GM21423 (cell line): ENCODE data around the gene USP6NL.

Source experiments
- ATAC-seq: cut with Tn5 transposase; IDR thresholded peaks from one replicate; pipeline ENCODE4 v1.9.1; 2021; ENCODE audit warnings: mild to moderate bottlenecking, moderate library complexity; ENCODE audit not compliant: unreplicated experiment

Gene USP6NL

GRCh38 chr10:11429439-11430052, 181.9 kb downstream of the USP6NL start:
- ATAC-seq, result no peak

GRCh38 chr10:11425676-11426075, 185.8 kb downstream of the USP6NL start:
- no peak for ATAC-seq

- no peak for ATAC-seq
These were observed 186.2 kb downstream of the USP6NL start for GRCh38 chr10:11425296-11425610.

- no peak for ATAC-seq
These were observed 186.8 kb downstream of the USP6NL start for GRCh38 chr10:11424456-11425295.

- no peak for ATAC-seq
These were observed 194.5 kb downstream of the USP6NL start for GRCh38 chr10:11416974-11417373.

- ATAC-seq, result no peak
These were observed 196.4 kb downstream of the USP6NL start for GRCh38 chr10:11415095-11415494.

- ATAC-seq, result no peak
These were observed 197.0 kb downstream of the USP6NL start for GRCh38 chr10:11414314-11415038.

- no peak for ATAC-seq
These were observed 199.4 kb downstream of the USP6NL start for GRCh38 chr10:11411926-11412545.

- ATAC-seq, result no peak
These were observed 202.1 kb downstream of the USP6NL start for GRCh38 chr10:11409357-11409756.

- no peak for ATAC-seq
These were observed 203.5 kb downstream of the USP6NL start for GRCh38 chr10:11407939-11408338.

GRCh38 chr10:11406746-11407145, 204.7 kb downstream of the USP6NL start:
- ATAC-seq, result no peak

GRCh38 chr10:11404901-11405300, 206.5 kb downstream of the USP6NL start:
- no peak for ATAC-seq
